Mucosa of stomach (tissue), 1 donor: ENCODE results near the gene VPS35.
"Not testable (repeated sequence)": the region's sequence is repeated elsewhere in the genome, so short reads cannot be mapped to it uniquely, and the experiment has no call there.

Experiments used
- H3K27me3 ChIP-seq: one replicate; pipeline ENCODE4 v1.7.0; 2013; ENCODE audit warnings: mild to moderate bottlenecking, low read length; ENCODE audit not compliant: control insufficient read depth, insufficient read depth
- H3K36me3 ChIP-seq: one replicate; pipeline ENCODE4 v1.7.0; 2013; ENCODE audit warnings: low read length; ENCODE audit not compliant: control insufficient read depth, insufficient read depth
- H3K4me1 ChIP-seq: one replicate; pipeline ENCODE4 v1.7.0; 2013; ENCODE audit warnings: mild to moderate bottlenecking, low read length; ENCODE audit not compliant: control insufficient read depth, insufficient read depth
- H3K4me3 ChIP-seq: one replicate; pipeline ENCODE4 v1.7.0; 2013; ENCODE audit warnings: low read length
- H3K9ac ChIP-seq: one replicate; pipeline ENCODE4 v1.7.0; 2013; ENCODE audit warnings: mild to moderate bottlenecking, low read length, moderate library complexity
- H3K9me3 ChIP-seq: one replicate; pipeline ENCODE4 v1.7.0; 2013; ENCODE audit warnings: mild to moderate bottlenecking, low read length, moderate library complexity; ENCODE audit not compliant: control insufficient read depth
- donor health status: Pancreatic carcinoma.

The VPS35 gene

DNA sequence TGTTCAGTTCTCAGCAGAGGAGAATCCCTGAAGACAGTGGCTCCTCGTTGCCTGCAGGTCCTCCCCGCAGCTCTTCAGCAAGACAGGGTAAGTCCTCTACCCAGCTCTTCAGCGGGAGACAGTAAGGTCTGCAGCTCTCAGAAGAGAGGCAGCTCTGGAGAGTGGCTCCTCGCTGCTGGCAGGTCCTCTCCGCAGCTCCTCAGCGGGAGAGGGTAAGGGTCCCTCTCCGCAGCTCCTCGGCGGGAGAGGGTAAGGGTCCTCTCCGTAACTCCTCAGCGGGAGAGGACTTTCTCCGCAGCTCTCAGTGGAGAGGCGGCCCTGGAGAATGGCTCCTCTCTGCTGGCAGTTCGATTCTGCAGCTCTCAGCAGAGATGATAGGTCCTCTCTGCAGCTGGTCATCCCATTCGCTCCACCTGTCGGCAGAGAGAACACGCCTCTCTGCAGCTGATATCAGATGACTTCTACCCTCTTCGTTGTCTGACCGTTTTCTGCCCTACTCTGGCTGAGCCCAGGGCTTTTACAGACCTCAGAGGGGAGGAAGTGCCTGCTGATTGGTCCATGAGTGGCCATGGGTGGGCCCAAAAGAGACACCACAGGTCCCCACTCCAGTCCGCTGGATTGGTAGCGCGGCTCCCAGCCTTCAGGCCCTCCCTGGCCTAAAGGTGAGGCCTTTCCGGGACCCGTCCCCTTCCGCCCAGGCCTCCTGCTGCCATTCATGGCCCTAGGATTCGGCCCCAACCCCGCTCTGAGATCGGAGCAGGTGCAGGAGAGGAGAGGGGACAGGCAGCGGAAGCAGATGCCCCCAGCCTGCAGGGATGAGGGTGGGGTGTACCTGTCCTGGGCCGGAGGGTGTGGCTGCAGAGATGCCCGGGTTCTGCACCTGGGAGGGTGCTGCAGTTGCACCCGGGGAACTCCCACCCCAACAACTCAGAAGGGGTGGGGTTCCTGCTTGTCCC, 55.9 kb downstream of the VPS35 start:
- H3K9me3 ChIP-seq, result no peaks in the 10 kb centered on the region
- no peak overlapping the region for H3K9ac ChIP-seq
- H3K4me1 ChIP-seq, result no peaks in the 10 kb centered on the region
- no peaks in the 10 kb centered on the region for H3K27me3 ChIP-seq
- no peak overlapping the region for H3K4me3 ChIP-seq
- H3K36me3 ChIP-seq, result no peaks in the 10 kb centered on the region

- Histone ChIP-seq H3K27me3 (no peaks in the 10 kb centered on the region), H3K36me3 (no peaks in the 10 kb centered on the region), H3K9ac (peak overlapping the region; percentile 12), H3K4me1 (no peaks in the 10 kb centered on the region), H3K9me3 (no peaks in the 10 kb centered on the region), H3K4me3 (no peak overlapping the region)
Observed at GRCh38 chr16:46629331-46630219, 59.4 kb downstream of the VPS35 start.

- H3K27me3 ChIP-seq, result no peaks in the 10 kb centered on the region
- H3K4me1 ChIP-seq, result no peaks in the 10 kb centered on the region
- no peak overlapping the region for H3K4me3 ChIP-seq
- no peaks in the 10 kb centered on the region for H3K9me3 ChIP-seq
- no peaks in the 10 kb centered on the region for H3K36me3 ChIP-seq
- H3K9ac ChIP-seq, result no peak overlapping the region
Observed at GRCh38 chr16:46627746-46628145, 61.2 kb downstream of the VPS35 start.

DNA sequence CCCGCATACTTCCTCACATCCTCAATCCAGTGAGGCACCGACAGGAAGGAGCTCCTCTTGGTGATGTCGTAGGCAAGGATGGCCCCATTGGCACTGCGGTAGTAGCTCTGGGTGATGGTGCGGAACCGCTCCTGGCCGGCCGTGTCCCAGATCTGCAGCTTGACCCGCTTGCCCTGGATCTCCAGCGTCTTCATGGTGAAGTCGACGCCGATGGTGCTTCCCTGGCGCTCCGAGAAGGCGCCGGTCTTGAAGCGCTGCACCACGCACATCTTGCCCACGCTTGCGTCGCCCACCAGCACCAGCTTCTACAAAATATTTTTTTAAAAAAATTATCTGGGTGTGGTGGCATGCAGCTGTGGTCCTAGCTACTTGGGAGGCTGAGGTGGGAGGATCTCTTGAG, 62.3 kb downstream of the VPS35 start:
- not testable (repeated sequence) for H3K9ac ChIP-seq, H3K36me3 ChIP-seq, H3K4me3 ChIP-seq, H3K4me1 ChIP-seq, H3K9me3 ChIP-seq, H3K27me3 ChIP-seq

- not testable (repeated sequence) for H3K36me3 ChIP-seq, H3K4me1 ChIP-seq, H3K27me3 ChIP-seq
Observed at GRCh38 chr16:46624862-46625261, 64.1 kb downstream of the VPS35 start.

DNA sequence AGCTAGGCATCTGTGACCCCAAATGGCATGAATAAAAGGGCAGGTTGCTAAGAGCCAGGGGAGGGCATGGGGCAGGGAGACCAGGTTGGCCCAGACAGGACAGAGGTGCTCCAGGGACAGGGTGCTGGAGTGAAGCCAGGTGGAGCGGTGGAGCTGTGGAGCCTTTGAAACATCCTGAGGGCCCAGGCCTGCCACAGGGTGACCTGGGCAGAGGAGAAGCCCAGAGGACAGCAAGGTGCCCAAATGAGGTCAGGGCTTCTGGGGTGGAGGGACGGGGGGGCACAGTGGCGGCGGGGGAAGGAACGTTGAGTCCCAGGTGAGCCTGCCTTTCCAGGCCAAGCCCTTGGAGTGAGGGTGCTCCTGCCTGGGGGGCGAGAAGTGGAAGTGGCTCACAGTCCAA, 65.3 kb downstream of the VPS35 start:
- H3K4me1 ChIP-seq, H3K27me3 ChIP-seq, H3K9me3 ChIP-seq, H3K4me3 ChIP-seq, H3K36me3 ChIP-seq, H3K9ac ChIP-seq: not testable (repeated sequence)

More at GRCh38 chr16:46624862-46625261, 64.1 kb downstream of the VPS35 start:
- H3K9me3 ChIP-seq, H3K9ac ChIP-seq, H3K4me3 ChIP-seq: not testable (repeated sequence)

DNA sequence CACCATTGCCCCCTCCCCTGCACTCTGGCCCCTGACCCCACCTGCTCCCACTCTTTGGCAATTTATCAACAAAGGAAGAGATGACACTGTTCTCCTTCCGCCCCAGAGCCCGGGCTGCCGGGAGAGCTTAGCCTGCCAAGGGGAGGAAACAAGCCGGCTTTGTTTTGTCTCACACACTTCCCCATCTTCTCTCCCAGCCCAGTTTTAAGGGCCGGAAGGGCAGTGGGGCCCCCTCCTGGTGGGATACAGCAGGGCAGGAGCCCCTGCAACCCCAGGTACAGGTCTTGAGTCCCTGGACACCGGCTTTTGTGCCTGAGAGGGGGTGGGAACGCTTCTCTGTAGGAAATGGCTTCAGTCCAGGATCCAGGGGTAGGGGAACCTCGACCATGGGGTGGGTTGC, 65.7 kb downstream of the VPS35 start:
- not testable (repeated sequence) for H3K36me3 ChIP-seq, H3K27me3 ChIP-seq, H3K9ac ChIP-seq, H3K4me3 ChIP-seq, H3K9me3 ChIP-seq, H3K4me1 ChIP-seq

DNA sequence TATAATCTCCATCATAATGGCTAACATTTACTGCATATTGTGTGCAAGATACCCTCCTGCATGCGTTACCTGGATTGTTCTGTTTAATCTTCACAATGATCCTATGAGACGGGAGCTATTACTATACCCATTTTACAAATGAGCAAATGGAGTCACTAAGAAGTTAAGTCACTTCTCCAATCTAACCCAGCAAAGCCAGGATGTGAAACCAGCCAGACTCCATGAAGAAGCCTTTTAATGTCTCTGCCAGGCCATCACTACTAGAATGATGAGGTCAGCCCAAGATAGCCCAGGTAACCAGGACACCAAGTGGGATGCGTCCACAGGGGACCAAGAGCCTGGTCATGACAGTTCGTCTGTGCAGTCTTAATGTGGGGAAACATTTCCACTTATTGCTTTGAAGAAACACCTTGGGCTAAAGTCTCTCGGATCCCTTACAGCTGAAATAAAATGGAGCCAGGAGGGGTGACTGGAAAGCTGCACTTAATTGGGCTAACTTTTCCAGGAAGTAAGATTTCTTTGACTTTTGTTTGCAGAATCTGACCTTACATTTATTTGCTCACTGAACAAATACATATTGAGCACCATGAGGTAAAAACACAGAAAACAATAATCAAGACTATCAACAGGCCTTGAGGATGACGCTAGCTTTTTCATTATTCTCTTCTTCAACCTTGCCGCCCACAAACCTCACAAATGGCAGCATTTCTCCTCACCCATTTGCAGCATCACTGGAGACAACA, 66.9 kb downstream of the VPS35 start:
- H3K4me1 ChIP-seq, result peaks cover 7% of the 10 kb centered on the region
- H3K9me3 ChIP-seq, result no peaks in the 10 kb centered on the region
- H3K4me3 ChIP-seq, result no peak overlapping the region
- H3K9ac ChIP-seq, result no peak overlapping the region
- no peaks in the 10 kb centered on the region for H3K36me3 ChIP-seq
- H3K27me3 ChIP-seq, result no peaks in the 10 kb centered on the region

GRCh38 chr16:46621006-46621933, 67.7 kb downstream of the VPS35 start, which contains the start of gene SHCBP1:
SHCBP1 (minus strand) TSS chr16:46621379; CDS start chr16:46621359, 20 bp downstream.
- peak within 1 kb of the TSS; percentile 55 for H3K9ac ChIP-seq
- H3K36me3 ChIP-seq, result no peaks in the 10 kb centered on the region
- peak within 1 kb of the TSS; percentile 32 for H3K4me3 ChIP-seq
- H3K27me3 ChIP-seq, result no peaks in the 10 kb centered on the region
- peaks cover 7% of the 10 kb centered on the region for H3K4me1 ChIP-seq
- no peaks in the 10 kb centered on the region for H3K9me3 ChIP-seq

GRCh38 chr16:46620266-46621005, 68.5 kb downstream of the VPS35 start:
- Histone ChIP-seq H3K9ac (peak overlapping the region; percentile 55), H3K4me1 (peaks cover 7% of the 10 kb centered on the region), H3K4me3 (peak overlapping the region; percentile 32)

More at GRCh38 chr16:46620266-46621005, 68.5 kb downstream of the VPS35 start:
- Histone ChIP-seq H3K9me3 (no peaks in the 10 kb centered on the region), H3K27me3 (no peaks in the 10 kb centered on the region), H3K36me3 (no peaks in the 10 kb centered on the region)
